K562 (cell line): Measurements from ENCODE around the gene HRH4. TPM values are rescaled to one million over a fixed set of nuclear protein-coding genes. Genes with fewer than 3 reads are reported as not detected.

Experiments
- CREB1 ChIP-seq, 2 experiments: sonication (generic) in 1 of 2; formaldehyde crosslinking in 1 of 2; IDR thresholded peaks; 2 replicates each; pipeline versions ENCODE4 v1.6.1 to v1.8.0; 2012 to 2022; ENCODE audit warnings: inconsistent platforms in 1 of 2, mild to moderate bottlenecking in 1 of 2, missing genetic modification reagents in 1 of 2, moderate library complexity in 1 of 2
- HIVEP1 ChIP-seq: fragments of 250-450 bp; sonication (Bioruptor Pico); IDR thresholded peaks from 2 replicates; pipeline ENCODE4 v1.4.0; 2020; ENCODE audit warnings: mild to moderate bottlenecking
- NFE2L1 ChIP-seq: fragments of 450-650 bp; IDR thresholded peaks from 2 replicates; pipeline ENCODE4 v1.6.1; 2016; ENCODE audit warnings: missing genetic modification characterization, low read depth, mild to moderate bottlenecking, missing compliant biosample characterization, moderate library complexity, borderline replicate concordance
- NR1H2 ChIP-seq: sonication (generic); formaldehyde crosslinking; IDR thresholded peaks from 2 replicates; pipeline ENCODE4 v1.4.0; 2020; ENCODE audit warnings: mild to moderate bottlenecking, missing genetic modification reagents
- POLR2A ChIP-seq: fragments of 450-650 bp; conservative IDR thresholded peaks from 2 replicates; pipeline ENCODE4 v1.6.1; 2016
- RAD21 ChIP-seq, 2 experiments: fragments of 250-450 bp in 1 of 2; fragments of 450-650 bp in 1 of 2; sonication (Bioruptor Pico) in 1 of 2; formaldehyde crosslinking in 1 of 2; IDR thresholded peaks in 1 of 2; conservative IDR thresholded peaks in 1 of 2; 2 replicates each; pipeline versions ENCODE4 v1.4.0 to v1.8.0; 2020 to 2022; ENCODE audit warnings: mild to moderate bottlenecking in 2 of 2, moderate library complexity in 1 of 2
- TGIF2 ChIP-seq: sonication (generic); formaldehyde crosslinking; IDR thresholded peaks from 2 replicates; pipeline ENCODE4 v1.8.1; 2022; ENCODE audit warnings: mild to moderate bottlenecking, missing genetic modification reagents, moderate library complexity
- ZBTB40 ChIP-seq, 2 experiments: fragments of 450-650 bp in 1 of 2; sonication (generic) in 1 of 2; formaldehyde crosslinking in 1 of 2; IDR thresholded peaks; 2 replicates each; pipeline versions ENCODE4 v1.7.1 to v1.9.0; 2016 to 2022; ENCODE audit warnings: inconsistent platforms in 1 of 2, mild to moderate bottlenecking in 1 of 2, missing genetic modification reagents in 1 of 2
- polyA plus RNA-seq, 8 experiments: library from polyadenylated mRNA; depleted of rRNA in 4 of 8; stranded (reverse) in 5 of 8; unstranded in 3 of 8; fragments of >200 nt; fragmentation: Nextera tagmentation in 2 of 8; fragmentation: Illumina TruSeq in 1 of 8; extraction: Ambion mirVana in 2 of 8; extraction: Trizol in 1 of 8; gene quantifications; 2 replicates each; pipeline versions ENCODE4 v1.2.1 to v1.2.3, GENCODE V29; 2011 to 2014; ENCODE audit warnings: inconsistent platforms in 1 of 8, missing spikeins in 1 of 8
- total RNA-seq, 7 experiments: library from RNA; depleted of rRNA in 6 of 7; stranded (reverse); fragments of >200 nt in 6 of 7; fragmentation: Illumina TruSeq in 2 of 7; extraction: Trizol in 2 of 7; gene quantifications; 2 replicates each; pipeline versions ENCODE4 v1.2.1 to v1.2.3, GENCODE V29; 2011 to 2021; ENCODE audit warnings: low replicate concordance in 1 of 7
- TF ChIP-seq, protein P1 (sequence below), 2 experiments: fragments of 450-650 bp; formaldehyde crosslinking in 1 of 2; IDR thresholded peaks; 2 replicates each; pipeline versions ENCODE4 v1.4.0 to v1.6.1; 2014 to 2020; ENCODE audit warnings: mild to moderate bottlenecking in 2 of 2, borderline replicate concordance in 1 of 2, low read depth in 1 of 2

Gene HRH4
- total and polyA plus RNA-seq, 9 of the 15 experiments (the other 6 are each of a cell fraction or from before 2014, with no cell fraction given): not detected

GRCh38 chr18:24488824-24489493 is 28.5 kb downstream of the HRH4 start (continued):
- TF ChIP-seq CREB1 (IDR thresholded peaks at IDR 0.05): no peak
- TF ChIP-seq CREB1 (CRISPR knock-in tag; IDR thresholded peaks at IDR 0.05): no peak
- no peak for TF ChIP-seq ZBTB40 (IDR thresholded peaks at IDR 0.05)
- TF ChIP-seq ZBTB40 (CRISPR knock-in tag; IDR thresholded peaks at IDR 0.05): no peak
- no peak for TF ChIP-seq POLR2A
- TF ChIP-seq HIVEP1: no peak
- no peak for TF ChIP-seq NFE2L1
- TF ChIP-seq, protein P1, sequence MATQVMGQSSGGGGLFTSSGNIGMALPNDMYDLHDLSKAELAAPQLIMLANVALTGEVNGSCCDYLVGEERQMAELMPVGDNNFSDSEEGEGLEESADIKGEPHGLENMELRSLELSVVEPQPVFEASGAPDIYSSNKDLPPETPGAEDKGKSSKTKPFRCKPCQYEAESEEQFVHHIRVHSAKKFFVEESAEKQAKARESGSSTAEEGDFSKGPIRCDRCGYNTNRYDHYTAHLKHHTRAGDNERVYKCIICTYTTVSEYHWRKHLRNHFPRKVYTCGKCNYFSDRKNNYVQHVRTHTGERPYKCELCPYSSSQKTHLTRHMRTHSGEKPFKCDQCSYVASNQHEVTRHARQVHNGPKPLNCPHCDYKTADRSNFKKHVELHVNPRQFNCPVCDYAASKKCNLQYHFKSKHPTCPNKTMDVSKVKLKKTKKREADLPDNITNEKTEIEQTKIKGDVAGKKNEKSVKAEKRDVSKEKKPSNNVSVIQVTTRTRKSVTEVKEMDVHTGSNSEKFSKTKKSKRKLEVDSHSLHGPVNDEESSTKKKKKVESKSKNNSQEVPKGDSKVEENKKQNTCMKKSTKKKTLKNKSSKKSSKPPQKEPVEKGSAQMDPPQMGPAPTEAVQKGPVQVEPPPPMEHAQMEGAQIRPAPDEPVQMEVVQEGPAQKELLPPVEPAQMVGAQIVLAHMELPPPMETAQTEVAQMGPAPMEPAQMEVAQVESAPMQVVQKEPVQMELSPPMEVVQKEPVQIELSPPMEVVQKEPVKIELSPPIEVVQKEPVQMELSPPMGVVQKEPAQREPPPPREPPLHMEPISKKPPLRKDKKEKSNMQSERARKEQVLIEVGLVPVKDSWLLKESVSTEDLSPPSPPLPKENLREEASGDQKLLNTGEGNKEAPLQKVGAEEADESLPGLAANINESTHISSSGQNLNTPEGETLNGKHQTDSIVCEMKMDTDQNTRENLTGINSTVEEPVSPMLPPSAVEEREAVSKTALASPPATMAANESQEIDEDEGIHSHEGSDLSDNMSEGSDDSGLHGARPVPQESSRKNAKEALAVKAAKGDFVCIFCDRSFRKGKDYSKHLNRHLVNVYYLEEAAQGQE (IDR thresholded peaks at IDR 0.05; ENCODE audit: borderline replicate concordance): peak; percentile 52; the same call in 1 of the 2 replicates
- TF ChIP-seq, protein P1 (CRISPR knock-in tag; IDR thresholded peaks at IDR 0.05; ENCODE audit: low read depth): no peak
- TF ChIP-seq TGIF2 (CRISPR knock-in tag): no peak
- TF ChIP-seq RAD21 (CRISPR knock-in tag; conservative IDR thresholded peaks at IDR 0.05 in 1 of 2, IDR thresholded peaks at IDR 0.05 in 1 of 2): peak; percentile 63 to 79
- TF ChIP-seq NR1H2 (CRISPR knock-in tag): no peak
